GM19328 (cell line): ENCODE measurements around the gene FAM114A1.
A peak's percentile ranks its signal among the peaks of the same experiment; 100 is the strongest.
"Not testable (repeated sequence)": the region's sequence is repeated elsewhere in the genome, so short reads cannot be mapped to it uniquely, and the experiment has no call there.

Experiments used
- ATAC-seq: cut with Tn5 transposase; IDR thresholded peaks from one replicate; pipeline ENCODE4 v1.9.1; 2021; ENCODE audit warnings: mild to moderate bottlenecking, moderate library complexity; ENCODE audit not compliant: unreplicated experiment

FAM114A1 gene

DNA sequence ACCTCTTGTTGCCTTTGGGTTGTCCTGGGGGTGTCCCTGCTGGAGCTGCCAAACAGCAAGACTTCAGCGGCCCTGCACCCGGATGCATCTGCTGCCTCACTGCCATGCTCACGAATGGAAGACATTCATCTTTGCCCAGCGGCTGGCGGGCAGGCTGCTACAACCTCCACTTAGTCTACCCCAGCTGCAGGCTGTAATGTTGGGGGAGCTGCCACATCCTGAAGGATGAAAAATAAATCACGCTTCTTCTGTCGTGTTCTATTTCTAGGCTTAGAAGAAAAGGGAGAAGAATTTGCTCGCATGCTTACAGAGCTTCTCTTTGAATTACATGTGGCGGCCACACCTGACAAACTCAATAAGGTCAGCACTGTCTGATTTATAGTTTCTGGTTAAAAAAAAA is 61.4 kb downstream of the FAM114A1 start:
- no peak for ATAC-seq

DNA sequence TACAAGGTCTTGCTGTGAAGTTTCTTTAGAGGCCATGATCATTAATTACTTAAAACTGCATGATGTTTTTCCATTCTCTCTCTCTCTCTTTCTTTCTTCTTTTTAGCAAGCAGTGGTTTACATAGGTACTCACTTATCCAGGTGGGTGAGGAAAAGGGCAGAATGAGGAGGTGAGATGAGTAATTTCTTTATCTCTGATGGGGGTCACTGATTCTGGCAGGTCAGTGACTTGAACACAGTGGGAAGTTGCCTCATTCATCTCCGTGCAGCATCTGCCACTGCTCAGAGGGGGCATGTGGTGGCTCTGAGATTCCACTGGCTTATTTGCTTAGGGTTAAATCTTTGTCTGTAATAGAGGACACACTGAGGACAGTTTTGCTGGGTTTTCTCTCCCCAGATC is 62.6 kb downstream of the FAM114A1 start:
- no peak for ATAC-seq

DNA sequence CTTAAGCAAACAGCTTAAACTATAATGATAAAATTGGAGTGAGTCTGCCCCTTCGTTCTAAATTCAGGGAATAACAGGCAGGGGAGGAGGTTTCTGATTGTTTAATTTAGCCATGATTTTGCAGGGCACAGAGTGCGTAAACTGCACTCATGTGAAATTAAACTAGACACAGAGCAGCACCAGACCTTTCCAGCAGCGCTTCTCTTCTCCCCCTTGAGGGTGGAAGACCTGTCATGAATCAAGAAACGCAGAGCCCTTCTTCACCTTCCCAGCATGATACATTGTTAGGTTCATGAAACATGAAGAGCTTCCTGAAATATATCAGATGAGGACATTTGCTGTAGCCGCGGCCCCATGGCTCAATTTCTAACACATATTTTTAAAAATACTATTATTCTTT is 63.1 kb downstream of the FAM114A1 start:
- ATAC-seq: no peak

DNA sequence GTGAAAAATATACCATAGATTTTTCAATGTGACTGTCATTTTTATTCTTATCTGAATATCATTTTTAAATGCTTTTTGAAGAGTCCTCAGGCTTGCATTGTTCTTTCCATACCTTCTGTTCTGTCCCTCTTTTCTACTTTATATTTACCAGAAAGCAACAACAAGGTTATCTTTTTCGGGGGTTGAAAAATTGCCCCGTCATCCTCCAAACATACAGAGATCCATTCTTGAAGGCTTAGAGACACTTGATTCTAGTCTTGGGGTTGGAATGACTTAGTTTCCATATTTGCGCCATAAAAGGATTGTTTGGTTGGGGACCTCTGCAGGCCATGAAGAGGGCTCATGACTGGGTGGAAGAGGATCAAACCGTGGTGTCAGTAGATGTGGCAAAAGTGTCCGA is 63.5 kb downstream of the FAM114A1 start:
- no peak for ATAC-seq

DNA sequence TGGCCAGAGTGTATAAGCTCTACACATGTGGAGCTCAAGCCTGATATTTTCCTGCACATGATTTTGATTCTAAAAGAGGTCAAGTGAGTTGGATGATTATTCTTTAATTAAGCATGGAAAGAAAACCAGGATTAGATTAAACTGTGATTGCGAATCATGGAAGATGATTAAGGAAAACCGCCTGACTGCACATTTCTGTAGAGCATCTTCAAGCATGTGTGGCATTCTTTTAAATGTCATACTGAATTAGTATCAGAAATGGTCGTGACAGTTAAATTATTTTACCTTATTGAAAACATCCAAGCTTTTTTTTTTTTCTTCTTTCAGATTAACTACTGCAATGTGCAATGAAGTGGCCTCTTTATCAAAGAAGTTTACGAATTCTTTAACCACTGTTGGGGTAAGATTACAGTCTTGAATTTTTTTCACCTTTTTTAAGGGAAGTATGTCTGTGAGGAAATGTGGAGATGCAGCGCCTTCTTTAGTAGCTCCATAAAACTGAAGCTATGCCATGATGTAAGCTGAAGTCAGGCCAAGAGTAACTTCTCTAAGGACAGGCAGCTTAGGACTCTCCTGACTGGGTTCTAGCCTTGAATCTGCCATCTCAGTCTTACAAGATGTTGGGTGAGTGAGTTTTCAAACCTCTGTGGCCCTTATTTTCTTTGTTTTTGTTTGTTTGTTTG is 67.9 kb downstream of the FAM114A1 start:
- ATAC-seq: no peak

DNA sequence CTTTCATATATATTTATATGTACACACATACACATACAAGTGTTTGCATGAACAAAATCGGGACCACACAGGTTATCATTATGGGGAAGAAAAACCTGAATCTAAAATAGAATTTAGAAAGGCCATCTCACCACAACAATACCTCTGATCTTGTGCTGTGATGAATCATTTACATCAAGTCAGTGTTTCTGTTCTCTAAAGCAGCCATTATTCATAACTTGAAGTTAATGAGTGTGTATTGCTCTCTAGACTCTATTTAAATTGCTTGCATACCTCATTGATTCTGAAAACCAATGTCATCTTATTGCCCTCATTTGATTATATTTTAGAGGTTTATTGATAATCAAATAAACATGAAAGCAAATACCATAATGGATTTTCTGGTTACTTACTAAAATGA is 71.6 kb downstream of the FAM114A1 start:
- ATAC-seq: peak; percentile 79

DNA sequence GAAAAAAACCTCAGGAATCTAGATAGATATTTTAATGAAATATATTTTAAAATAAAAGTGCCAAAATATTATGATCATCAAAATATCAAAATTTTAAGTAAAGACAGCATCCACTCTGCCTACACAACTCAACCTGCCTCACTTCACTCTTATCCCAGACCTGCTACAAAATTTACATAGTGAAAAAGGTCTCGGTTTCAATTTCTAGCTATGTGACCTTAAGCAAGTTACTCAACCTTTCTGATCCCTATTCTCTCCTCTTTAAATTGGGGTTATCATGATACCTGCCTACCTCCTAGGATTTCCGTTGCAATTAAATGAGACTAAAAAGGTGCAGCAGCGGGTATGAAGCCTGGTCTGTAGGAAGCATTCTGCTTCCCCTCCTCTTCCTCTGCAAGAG is 72.9 kb downstream of the FAM114A1 start:
- no peak for ATAC-seq

DNA sequence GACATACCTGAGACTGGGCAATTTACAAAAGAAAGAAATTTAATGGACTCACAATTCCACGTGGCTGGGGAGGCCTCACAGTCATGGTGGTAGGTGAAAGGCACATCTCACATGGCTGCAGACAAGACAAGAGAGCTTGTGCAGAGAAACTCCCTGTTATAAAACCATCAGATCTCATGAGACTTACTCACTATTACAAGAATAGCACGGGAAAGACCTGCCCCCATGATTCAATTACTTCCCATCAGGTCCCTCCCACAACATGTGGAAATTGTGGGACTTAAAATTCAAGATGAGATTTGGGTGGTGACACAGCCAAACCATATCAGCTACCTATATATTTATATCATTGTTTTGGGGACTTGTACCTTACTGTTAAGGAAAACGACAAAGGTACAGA is 74.3 kb downstream of the FAM114A1 start:
- ATAC-seq: not testable (repeated sequence)

DNA sequence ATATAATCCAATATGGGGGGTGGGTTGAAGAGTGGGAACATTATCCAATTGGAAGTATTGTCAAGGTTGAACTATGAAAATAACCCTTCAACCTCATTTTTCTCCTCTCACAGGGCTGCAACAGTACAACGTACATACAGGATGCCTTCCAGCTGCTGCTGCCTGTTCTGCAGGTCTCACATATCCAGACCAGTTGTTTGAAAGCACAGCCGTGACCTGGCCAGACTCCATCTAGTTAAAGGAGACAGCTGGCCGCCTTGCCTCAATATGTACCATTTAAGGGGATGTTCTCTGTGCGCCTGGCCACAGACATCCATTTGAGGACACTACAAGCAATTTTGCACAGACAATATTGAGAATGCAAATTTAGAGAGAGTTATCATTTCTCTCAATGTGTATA is 75.7 kb downstream of the FAM114A1 start:
- no peak for ATAC-seq

DNA sequence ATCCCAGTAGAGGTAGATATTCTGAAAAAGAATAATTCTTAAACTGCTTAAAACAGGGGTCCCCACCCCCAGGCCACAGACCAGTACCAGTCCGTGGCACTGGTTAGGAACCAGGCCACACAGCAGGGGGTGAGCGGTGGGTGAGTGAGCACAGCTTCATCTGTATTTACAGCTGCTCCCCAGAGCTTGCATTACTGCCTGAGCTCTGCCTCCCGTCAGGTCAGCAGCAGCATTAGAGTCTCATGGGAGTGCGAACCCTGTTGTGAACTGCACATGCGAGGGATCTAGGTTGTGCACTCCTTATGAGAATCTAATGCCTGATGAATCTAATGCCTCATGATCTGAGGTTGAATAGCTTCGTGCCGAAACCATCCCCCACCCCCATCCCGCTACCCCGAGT is 76.8 kb downstream of the FAM114A1 start:
- ATAC-seq: no peak

DNA sequence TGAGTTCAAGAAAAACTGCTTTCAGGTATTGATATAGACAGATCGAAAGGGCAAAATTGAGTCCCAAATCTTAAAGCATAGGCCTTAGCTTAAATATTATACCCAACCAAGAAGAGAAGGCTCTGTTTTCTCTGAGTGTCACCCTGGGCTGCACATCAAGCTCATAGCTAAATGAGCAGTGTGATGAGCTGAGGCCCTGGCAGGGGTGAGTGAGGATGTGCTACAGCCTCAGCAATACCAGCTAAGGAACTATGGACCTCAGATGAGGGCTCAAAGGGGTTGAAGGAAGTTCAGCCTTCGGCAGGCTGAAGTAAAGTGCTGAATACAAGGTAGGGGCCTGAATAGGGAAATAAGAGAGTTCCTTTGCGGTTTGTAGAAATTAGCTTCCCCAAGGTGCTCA is 79.3 kb downstream of the FAM114A1 start:
- no peak for ATAC-seq

DNA sequence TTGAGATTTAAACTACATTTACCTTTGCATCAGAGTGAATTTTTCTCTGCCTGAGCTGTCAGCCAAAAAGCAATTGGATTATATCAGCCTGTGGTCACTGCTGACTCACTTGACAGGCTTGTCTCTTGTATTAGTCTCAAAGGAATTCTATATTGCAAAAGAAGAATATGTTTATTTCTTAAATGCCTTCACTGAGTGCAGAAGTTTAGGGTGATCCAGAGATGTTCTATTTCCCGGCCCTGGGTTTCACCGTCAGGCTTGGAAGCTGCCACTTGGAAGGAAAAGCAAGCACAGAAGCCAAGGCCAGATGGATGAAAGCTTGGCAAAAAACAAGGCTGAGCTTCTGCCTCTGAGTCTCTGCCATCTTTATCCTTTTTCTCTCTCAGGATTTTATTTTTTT is 80.9 kb downstream of the FAM114A1 start:
- no peak for ATAC-seq

DNA sequence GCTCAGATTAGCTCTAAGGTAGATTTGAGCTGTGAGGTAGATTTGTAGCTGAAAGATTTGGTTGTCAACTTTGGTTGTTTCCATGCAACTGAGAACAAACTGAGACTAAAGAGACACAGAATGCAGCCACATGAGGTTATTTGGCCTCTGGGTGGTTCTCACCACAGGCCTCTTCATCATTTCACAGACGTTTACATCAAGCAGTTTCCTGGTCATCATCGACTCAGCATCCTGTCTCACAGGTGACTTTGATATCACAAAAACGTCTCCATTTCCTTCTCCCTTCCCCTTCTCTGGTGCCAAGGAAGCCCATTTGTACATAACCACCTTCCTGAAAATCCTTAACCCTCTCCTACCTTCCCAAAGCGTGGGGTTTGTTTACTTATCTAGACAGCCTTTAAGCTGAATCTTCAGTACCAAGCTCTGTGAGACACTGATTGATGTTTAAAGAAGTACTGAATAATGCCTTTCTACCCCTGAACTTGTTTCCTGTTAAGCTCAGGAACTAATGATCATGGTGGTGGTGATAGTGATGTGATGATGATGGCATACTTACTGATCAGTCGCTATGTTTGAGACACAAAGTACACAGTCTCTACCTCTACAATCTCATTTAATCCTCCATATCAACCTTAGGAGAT is 81.9 kb downstream of the FAM114A1 start:
- no peak for ATAC-seq

DNA sequence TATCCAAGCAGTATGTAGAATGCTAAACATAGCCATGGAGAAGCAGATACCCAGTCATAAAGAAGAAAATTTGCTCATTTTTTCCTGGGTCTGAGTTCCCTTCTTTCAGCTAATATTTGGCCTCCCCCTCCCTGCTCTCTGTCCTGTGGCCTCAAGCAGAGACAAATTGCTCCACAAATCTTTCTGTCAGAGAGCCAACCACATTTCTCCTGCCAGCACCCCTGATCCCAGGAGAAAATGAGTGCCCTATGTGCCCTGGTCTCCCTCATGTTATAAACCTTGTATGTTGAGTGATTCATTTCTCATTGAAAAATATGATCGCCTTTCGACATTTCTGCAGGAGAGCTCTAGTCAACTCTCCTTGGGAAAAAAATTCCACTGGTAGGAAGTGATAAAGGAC is 82.6 kb downstream of the FAM114A1 start:
- no peak for ATAC-seq

DNA sequence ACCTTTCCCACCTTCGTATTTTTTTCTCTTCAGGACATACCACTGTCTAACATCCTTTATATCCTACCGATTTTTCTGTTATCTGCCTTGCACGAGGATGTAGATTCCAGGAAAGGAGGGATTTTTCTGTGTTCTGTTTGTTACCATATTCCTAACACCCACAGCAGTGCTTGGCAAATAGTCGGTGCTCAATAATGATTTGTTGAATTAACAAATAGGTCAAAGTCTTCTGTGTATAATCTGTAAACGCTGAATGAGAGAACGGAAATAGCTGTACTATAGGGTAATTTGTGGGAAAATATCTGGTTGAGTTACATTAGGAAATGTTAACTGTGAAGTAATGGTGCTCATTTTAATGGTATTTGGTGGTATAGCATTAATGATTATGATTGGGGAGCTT is 83.1 kb downstream of the FAM114A1 start:
- ATAC-seq: no peak

DNA sequence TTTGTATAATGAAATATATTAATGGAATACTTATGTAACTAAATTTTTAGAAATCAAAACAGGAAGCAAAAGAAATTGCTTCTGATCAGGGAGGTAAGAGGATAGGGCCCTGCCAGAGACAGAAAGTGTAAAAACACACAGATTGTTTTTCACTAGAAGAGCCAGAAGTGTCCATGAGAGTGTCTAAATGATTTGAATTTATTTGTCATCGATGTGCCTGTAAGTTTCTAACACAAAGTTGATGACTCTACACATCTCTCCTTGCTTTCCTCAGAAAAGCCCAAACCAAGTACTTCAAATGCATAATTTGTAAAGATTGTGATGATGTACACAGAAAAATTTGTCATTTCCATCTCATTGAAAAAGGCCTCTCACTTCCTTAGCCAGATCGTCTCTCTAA is 84.0 kb downstream of the FAM114A1 start:
- ATAC-seq: no peak

DNA sequence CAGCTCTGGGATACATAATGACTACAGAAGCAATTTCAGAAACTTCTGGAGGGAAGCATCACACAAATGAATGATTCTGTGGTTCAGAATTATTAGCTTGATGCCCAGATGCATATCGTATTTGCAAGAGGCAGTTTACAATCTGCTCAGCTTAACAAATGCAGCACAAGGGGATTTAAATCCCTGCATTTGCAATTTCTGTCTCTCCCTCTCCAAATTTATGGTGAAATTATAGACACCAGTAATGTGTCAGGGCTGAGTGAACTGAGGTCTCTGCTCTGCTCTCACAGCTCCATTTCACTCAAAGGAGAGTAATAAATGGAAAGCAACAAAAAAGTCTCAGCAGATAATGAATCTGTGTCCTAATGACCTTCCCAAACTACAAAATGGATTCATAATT is 84.4 kb downstream of the FAM114A1 start:
- no peak for ATAC-seq

DNA sequence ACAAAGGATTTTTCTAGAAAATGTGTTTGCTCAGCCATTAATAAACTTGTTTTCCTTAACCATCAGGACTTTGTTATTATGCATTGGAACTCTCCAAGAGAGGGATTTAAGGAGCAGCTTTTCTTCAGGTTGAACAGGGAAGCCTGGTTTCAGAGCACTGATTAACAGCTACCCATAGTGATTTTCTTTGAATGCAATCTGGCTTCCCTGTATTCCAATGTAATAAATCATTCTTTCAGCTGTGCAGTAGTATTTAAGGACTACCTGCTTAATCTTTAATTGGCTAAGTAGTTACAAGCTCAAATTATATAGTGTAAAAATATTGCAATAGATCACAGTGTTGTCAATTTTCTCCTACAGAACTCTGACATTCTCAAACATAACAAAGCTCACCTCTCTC is 87.1 kb downstream of the FAM114A1 start:
- ATAC-seq: no peak

DNA sequence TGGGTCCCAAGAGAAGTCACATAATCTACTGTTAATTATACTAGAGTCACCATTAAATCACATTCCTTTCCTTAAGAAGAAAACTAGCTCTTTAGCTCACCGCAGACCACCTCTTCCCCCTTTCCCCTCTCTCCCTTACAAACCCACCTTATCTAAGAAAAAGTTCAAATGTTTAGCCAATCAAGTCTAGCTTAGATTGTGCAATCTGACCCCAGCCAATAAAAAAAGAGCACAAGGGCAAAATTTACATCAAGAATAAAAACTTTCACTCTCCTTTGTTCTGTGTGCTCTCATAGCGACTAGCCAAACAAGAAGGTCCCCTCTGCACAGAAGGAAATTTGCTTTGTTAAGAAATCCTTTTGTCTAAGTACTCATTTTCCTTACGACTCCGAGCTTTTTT is 88.4 kb downstream of the FAM114A1 start:
- ATAC-seq: no peak

DNA sequence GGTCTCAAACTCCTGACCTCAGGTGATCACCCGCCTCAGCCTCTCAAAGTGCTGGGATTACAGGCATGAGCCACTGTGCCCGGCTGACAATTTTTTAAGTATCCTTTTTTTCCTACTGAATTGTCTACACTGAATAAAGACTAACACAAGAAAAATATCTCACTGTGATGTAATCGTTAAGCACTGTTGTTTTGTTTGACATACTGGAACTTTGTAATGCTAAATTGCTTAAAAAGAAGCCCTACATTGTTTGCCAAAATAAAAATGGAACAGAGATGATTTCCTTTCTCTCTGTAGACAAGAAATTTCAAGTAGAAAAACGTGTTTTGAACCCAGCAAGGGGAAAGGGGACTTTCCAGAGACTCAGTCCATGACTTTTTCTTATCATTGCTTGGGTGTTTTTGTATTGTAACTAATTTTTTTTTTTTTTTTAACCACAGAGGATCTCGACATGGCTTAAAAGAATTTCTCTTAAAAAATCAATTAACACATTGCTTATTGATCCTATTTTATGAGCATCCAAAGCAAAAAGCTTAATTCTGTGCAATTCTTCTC is 89.7 kb downstream of the FAM114A1 start:
- no peak for ATAC-seq

DNA sequence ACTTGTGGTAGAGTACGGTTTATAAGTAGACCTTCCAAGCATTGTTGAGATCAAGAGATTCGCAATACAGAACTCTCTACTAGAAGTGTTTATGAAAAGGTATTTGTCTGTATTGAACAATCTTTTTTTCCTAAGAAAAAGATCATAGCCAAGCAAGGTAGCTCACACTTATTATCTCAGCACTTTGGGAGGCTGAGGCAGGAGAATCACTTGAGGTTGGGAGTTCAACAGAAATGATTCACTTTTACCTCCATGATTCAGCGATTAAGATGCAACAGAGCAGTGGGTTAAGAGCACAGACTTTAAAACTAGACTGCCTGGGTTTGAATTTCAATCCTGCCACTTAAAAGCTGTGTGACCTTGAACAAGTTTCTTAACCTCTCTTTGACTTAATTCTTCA is 90.3 kb downstream of the FAM114A1 start:
- no peak for ATAC-seq

DNA sequence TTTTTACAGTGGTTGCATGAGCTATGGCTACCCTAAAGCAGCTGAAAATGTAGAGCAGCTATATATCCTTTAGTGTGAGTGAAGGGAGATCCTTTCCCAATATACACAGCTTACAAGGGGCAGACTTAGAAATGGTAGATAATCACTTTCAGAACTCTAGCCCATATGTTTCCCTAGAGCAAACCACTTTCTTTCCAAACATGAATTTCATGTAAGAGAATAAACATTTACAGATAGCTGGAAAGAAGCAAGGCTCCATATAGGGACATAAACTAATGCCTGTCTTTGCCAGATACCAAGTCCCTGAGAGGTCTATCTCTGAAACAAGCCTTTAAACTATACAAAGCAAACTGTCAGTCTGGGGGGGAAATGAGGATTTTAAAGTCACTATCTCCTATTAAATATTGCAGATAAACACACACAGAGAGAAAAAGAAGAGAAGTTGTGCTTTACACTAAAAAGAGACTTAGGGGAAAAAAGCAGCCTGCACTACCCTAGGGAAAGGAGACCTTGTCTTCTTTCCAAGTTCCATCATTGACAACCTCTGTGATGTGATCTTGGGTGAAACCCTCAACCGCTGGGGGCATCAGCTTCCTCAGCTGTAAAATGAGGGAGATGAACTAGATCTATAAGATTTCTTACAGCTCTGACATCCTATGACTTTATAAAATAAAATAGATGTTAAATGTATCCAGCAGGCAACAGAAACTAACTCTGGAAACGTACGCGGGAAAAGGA is 91.0 kb downstream of the FAM114A1 start:
- ATAC-seq: no peak
